NK-92 (cell line): ENCODE results near the gene RELN.

ENCODE experiments used
- DNase-seq: peaks from one replicate; lab custom pipeline; 2025; ENCODE audit not compliant: unreplicated experiment; lab: John Stamatoyannopoulos, UW

RELN gene

DNA sequence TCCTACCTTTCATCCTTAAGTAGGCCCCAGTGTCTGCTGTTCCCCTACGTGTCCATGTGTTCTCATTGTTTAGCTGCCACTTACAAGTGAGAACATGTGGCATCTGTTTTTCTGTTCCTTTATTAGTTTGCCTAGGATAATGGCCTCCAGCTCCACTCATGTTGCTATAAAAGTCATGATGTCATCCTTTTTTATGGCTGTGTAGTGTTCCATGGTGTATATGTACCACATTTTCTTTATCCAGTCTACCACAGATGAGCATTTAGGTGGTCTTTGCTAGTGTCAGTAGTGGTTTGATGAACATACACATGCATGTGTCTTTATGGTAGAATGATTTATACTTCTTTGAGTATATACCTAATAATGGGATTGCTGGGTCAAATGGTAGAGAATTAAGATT is 397.3 kb downstream of the RELN start:
- DNase-seq = no peak

- DNase-seq = no peak
Measured at GRCh38 chr7:103580031-103580430, 409.4 kb downstream of the RELN start.

GRCh38 chr7:103577059-103577458 is 412.4 kb downstream of the RELN start:
- DNase-seq = no peak

DNA sequence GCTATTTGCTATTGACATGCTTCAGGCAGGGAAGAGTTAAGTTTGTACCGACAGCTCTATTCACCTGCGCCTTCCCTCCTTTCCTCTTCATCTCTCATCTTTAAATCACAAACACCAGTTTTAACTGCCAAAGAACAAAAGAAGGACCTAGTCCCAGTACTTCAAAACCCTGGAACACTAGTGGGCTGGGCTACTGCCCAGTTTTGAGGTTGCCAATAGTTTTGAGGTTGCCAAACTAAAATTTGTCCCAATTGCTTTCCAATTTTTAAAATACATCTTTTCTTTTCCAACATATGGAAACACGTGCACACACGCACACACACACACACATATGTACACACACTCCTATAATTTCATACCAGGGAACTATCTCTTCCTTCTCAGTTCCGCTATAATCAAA is 412.8 kb downstream of the RELN start:
- no peak for DNase-seq

DNA sequence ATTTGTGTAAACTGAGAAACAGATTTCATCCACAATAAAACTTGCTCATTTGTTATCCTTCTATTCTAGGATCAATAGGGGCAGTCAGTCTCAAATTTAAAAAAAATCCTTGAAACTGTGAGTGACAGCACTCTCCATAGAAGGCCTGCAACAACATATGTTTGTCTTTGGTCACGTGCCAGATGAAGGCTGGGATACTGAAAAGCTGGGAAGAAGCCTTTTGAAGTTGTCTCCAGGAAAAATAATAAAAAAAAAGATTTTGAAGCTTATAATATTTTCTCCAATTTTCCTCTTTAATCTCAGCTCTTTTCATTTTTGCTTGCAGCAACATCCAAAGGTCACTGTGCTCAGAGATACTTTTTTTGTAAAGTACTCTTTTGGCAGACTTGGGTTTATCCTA is 414.9 kb downstream of the RELN start:
- DNase-seq = no peak

DNA sequence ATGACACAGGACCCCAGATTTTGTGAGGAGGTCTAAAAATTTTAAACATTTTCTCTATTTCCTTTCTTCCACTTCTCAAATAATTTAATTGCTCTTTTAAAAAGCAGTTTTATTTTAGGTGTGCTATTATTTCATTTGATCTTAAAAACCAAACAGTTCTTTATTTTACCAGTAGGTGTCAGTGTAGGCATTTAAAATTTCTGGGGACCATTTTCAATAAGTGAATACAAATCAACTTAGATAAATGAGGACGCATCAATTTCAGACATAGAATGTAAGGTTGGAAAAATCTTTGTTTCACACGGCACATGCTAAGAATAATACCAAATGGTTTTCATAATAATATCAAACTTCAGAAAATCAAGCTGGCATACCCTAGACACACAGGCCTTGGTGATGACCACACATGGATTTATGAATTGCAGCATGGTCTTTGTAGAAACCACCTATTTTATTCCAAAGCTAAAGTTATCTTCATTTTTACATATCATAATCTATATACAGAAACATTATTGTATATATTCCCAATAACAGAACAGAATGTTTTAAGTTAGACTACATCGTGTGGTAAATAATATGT is 415.9 kb downstream of the RELN start:
- no peak for DNase-seq

DNA sequence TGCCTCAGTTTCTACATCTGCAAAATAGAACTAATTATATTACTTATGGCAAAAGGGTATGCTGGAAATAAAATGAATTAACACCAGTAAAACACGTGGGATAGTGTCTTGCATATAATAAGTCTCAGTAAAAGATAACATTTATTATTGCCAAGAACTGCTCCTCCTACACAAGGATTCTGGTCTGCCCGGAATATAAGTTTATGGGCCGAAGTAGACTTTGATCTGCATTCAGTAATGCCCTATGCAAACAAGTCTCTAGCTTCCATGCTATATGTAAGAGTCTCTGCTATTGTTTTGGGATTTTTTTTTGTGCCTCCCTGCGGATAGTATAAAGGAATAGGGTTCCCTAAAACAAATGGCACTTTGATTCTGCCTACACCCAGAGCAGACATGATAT is 417.9 kb downstream of the RELN start:
- no peak for DNase-seq

DNA sequence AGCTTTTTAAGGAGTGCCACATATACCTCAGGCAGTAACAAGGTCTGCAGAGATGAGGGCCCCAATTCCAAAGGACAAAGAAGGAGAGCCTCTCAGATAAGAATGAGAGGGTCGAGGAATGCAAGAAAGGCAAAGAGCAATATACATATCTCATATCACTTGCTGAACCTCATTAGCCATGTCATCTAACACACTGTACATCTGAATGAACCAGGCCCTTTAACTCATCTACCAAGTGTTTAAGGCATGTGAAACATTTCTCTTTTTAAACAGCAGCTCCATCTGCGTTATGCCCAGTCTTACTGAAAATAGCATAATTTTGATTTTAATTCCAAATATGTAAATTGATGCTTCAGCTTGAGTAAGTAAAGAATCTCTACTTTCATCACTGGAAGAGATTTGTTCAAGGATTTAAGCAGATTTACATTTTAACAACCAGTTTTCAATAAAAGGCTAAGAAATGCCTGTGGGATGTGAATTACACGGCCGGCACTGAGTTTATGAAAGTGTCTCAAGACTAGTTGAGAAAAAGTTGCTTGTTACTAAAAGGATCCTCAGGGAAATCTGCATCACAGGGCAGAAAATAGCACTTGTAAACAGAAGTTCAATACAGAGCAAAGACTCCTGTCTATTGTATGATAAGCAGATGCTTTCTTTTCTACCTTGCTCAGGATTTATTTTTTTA is 419.7 kb downstream of the RELN start:
- no peak for DNase-seq

- no peak for DNase-seq
Measured at GRCh38 chr7:103564416-103564815, 425.0 kb downstream of the RELN start.

- DNase-seq = no peak
Measured at GRCh38 chr7:103560136-103560535, 429.3 kb downstream of the RELN start.

DNA sequence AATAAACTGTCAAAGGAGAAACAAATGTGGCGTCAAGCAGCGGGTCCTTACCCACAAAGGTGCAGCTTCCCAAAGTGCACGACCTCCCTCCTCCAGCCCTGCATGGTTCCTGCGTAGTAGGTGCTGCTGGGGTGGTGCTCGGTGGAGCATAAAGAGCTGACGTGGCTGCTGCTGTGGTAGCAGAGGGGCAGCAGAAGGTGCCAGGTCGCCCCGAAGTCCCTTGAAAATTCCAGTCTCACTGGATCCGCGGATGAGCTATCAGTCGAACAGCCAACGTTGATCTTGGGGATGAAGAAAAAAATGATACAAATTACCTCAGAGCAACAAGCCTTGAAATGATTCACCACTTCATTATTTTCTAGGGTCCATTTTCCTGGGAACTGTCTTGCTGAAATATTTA is 438.4 kb downstream of the RELN start:
- no peak for DNase-seq

GRCh38 chr7:103549786-103550185 is 439.7 kb downstream of the RELN start:
- DNase-seq = no peak

GRCh38 chr7:103547451-103548284 is 441.8 kb downstream of the RELN start:
- DNase-seq = no peak

GRCh38 chr7:103542470-103542869 is 447.0 kb downstream of the RELN start:
- no peak for DNase-seq

GRCh38 chr7:103541947-103542346 is 447.5 kb downstream of the RELN start:
- DNase-seq = no peak

DNA sequence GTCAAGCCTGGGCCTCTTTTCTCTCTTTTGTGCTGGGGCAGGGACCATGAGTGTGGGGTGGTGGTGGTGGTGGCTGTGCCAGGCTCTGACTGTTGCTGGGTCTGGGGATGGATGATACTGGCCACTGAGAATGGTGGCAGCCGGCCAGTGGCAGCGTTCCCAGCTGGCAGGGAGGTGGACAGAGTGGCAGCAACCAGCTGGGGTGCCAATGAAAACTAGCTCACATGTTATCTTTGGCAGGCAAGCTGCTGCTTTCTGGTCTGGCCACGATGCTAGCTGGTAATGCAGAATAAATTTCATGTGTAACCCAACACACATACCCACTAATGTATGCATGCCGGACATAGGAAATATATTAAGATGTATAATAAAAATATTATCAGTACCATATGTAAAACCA is 448.4 kb downstream of the RELN start:
- no peak for DNase-seq

- DNase-seq = no peak
Measured at GRCh38 chr7:103540338-103540737, 449.1 kb downstream of the RELN start.

- no peak for DNase-seq
Measured at GRCh38 chr7:103539875-103540274, 449.6 kb downstream of the RELN start.

- DNase-seq = no peak
Measured at GRCh38 chr7:103538964-103539709, 450.3 kb downstream of the RELN start.

DNA sequence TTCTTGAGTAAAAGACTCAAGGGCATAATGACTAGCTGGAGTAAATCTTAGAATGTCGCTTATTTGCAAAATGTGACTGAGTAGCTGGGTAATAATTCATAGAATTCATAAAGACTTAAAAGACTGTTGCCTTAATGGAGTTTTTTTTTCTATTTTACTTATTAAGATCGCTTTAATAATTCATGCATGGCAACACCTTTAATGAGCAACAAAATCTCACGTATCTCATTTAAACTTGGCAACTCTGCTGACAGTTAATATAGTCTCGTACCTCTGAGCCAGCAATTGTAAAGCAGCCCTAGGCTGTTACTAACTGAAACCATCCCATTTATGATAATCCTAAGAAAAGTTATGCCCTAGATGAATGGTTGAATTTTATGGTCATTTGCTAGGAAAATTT is 455.7 kb downstream of the RELN start:
- DNase-seq = no peak

DNA sequence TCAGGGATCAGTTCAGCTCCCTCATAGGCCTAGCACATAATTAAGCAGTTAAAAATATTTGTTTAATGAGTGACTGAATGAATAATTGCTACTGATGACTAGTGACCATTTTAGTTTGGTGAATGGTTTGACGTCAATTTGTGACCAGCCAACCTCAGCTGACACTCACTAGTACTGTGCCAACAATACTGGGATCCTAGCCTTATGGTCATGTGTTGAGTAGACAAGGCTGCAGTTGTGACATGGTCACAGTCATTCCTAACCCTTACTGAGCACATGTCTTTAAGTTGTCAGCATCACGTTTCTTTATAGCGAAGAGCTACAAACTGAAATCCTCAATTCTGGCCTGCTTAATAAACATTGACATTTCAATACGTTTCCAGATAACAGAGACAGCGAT is 456.5 kb downstream of the RELN start:
- no peak for DNase-seq

DNA sequence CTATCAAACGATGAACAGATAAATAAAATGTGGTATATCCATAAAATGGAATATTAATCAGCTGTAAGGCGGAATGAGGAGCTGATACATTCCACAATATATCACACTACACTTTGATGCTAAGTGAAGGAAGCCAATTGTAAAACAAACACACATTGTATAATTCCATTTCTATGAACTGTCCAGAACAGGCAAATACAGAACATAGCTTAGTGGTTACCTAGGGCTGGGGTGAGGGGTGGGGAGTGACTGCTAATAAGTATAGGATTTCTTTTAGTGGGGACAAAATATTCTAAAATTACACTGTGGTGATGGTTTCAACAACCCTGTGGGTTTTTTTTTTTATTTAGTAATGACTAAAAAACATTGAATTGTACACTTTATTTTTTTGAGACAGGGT is 461.3 kb downstream of the RELN start:
- DNase-seq = no peak
